Mesenchymal stem cell (in vitro differentiated cells and primary cell): ENCODE data around the gene SYNE2.
"Not testable (repeated sequence)": the region's sequence is repeated elsewhere in the genome, so short reads cannot be mapped to it uniquely, and the experiment has no call there.

Source experiments
- DNase-seq: peaks from one replicate; pipeline ENCODE4 v3.0.0-alpha.2; 2013
- H2AFZ ChIP-seq: one replicate; pipeline ENCODE4 v1.6.1; 2013; ENCODE audit warnings: low read depth, mild to moderate bottlenecking, control low read depth, inconsistent platforms, low read length, moderate library complexity
- H2AK5ac ChIP-seq: 2 replicates; pipeline ENCODE4 v1.6.1; 2013; ENCODE audit warnings: low read length, moderate library complexity, mild to moderate bottlenecking, inconsistent platforms; ENCODE audit not compliant: severe bottlenecking
- H2BK120ac ChIP-seq: one replicate; pipeline ENCODE4 v1.6.1; 2013; ENCODE audit warnings: low read depth, mild to moderate bottlenecking, inconsistent platforms, low read length, moderate library complexity
- H2BK12ac ChIP-seq, 2 experiments: one replicate each; pipeline ENCODE4 v1.6.1; 2013; ENCODE audit warnings: inconsistent platforms in 2 of 2, low read length in 2 of 2, mild to moderate bottlenecking in 2 of 2, moderate library complexity in 2 of 2, control low read depth in 1 of 2
- H2BK15ac ChIP-seq: one replicate; pipeline ENCODE4 v1.6.1; 2013; ENCODE audit warnings: mild to moderate bottlenecking, low read depth, inconsistent platforms; ENCODE audit not compliant: poor library complexity, severe bottlenecking
- H2BK5ac ChIP-seq: 2 replicates; pipeline ENCODE4 v1.6.1; 2013; ENCODE audit warnings: low read depth, mild to moderate bottlenecking, low read length, control low read depth, inconsistent platforms; ENCODE audit not compliant: poor library complexity, severe bottlenecking
- H3K14ac ChIP-seq, 2 experiments: one replicate each; pipeline ENCODE4 v1.6.1; 2013; ENCODE audit warnings: inconsistent platforms in 2 of 2, low read length in 2 of 2, control low read depth in 1 of 2, mild to moderate bottlenecking in 1 of 2, moderate library complexity in 1 of 2
- H3K18ac ChIP-seq, 2 experiments: one replicate each; pipeline ENCODE4 v1.6.1; 2013; ENCODE audit warnings: inconsistent platforms in 2 of 2, low read length in 2 of 2, control low read depth in 1 of 2, low read depth in 1 of 2, mild to moderate bottlenecking in 1 of 2
- H3K23ac ChIP-seq, 2 experiments: one replicate each; pipeline ENCODE4 v1.6.1; 2013; ENCODE audit warnings: inconsistent platforms in 2 of 2, low read length in 2 of 2, mild to moderate bottlenecking in 2 of 2, moderate library complexity in 2 of 2, control low read depth in 1 of 2
- H3K27ac ChIP-seq: 2 replicates; pipeline ENCODE4 v1.5.1; 2013; ENCODE audit warnings: mild to moderate bottlenecking, moderate library complexity, low read length, control low read depth, inconsistent platforms; ENCODE audit not compliant: poor library complexity, severe bottlenecking
- H3K27me3 ChIP-seq, 2 experiments: 2 replicates each; pipeline versions ENCODE4 v1.6.1 to v1.7.0; 2013; ENCODE audit warnings: low read length in 2 of 2, mild to moderate bottlenecking in 2 of 2, moderate library complexity in 2 of 2, control low read depth in 1 of 2, inconsistent platforms in 1 of 2; ENCODE audit not compliant: control insufficient read depth in 1 of 2, insufficient read depth in 1 of 2
- H3K36me3 ChIP-seq, 2 experiments: 2 replicates each; pipeline versions ENCODE4 v1.6.1 to v1.7.0; 2013; ENCODE audit warnings: low read length in 2 of 2, control low read depth in 1 of 2, inconsistent platforms in 1 of 2, low read depth in 1 of 2, mild to moderate bottlenecking in 1 of 2; ENCODE audit not compliant: insufficient read depth in 2 of 2, control insufficient read depth in 1 of 2
- H3K4ac ChIP-seq, 2 experiments: one replicate each; pipeline ENCODE4 v1.6.1; 2013; ENCODE audit warnings: inconsistent platforms in 2 of 2, low read length in 2 of 2, mild to moderate bottlenecking in 2 of 2, moderate library complexity in 2 of 2, control low read depth in 1 of 2, low read depth in 1 of 2
- H3K4me1 ChIP-seq: 2 replicates; pipeline ENCODE4 v1.6.1; 2013; ENCODE audit warnings: low read depth, low read length, control low read depth; ENCODE audit not compliant: control insufficient read depth, insufficient read depth
- H3K4me2 ChIP-seq: 2 replicates; pipeline ENCODE4 v1.6.1; 2013; ENCODE audit warnings: low read length, mild to moderate bottlenecking, inconsistent platforms; ENCODE audit not compliant: poor library complexity, severe bottlenecking
- H3K4me3 ChIP-seq, 2 experiments: 2 replicates each; pipeline versions ENCODE4 v1.5.1 to v1.7.0; 2013; ENCODE audit warnings: low read length in 2 of 2, mild to moderate bottlenecking in 2 of 2, control low read depth in 1 of 2, low read depth in 1 of 2; ENCODE audit not compliant: insufficient read depth in 1 of 2
- H3K79me1 ChIP-seq: replicated peaks from 2 replicates; pipeline ENCODE4 v1.6.1; 2013; ENCODE audit warnings: mild to moderate bottlenecking, control low read depth, low read length, inconsistent platforms; ENCODE audit not compliant: poor library complexity, severe bottlenecking
- H3K9ac ChIP-seq: 2 replicates; pipeline ENCODE4 v1.7.0; 2013; ENCODE audit warnings: mild to moderate bottlenecking, low read length, moderate library complexity
- H3K9me3 ChIP-seq: 2 replicates; pipeline ENCODE4 v1.7.0; 2013; ENCODE audit warnings: mild to moderate bottlenecking, low read length; ENCODE audit not compliant: control insufficient read depth
- H4K8ac ChIP-seq: one replicate; pipeline ENCODE4 v1.6.1; 2013; ENCODE audit warnings: inconsistent platforms, mild to moderate bottlenecking, low read length, moderate library complexity
- H4K91ac ChIP-seq: one replicate; pipeline ENCODE4 v1.6.1; 2013; ENCODE audit warnings: mild to moderate bottlenecking, low read length, inconsistent platforms
- WGBS: methylation state at CpG from one replicate; pipeline ENCODE4 v1.1.7; 2013; ENCODE audit warnings: mixed read lengths; 5-methylcytosine and 5-hydroxymethylcytosine counted together

SYNE2 gene

DNA sequence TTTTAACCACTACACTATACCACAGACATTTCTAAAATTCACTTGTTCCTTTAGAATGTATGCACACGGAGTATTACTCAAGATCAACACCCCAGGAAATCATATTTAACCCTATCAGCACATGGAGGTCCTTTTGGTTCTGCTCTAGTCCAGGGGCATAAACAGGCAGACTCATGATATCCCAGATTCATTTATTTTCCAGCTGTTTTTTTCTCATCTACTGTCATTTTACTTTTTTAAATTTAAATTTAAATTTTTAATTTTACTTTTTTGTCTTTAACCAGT, 17.9 kb downstream of the SYNE2 start:
- not testable (repeated sequence) for H4K8ac ChIP-seq, DNase-seq, H2AFZ ChIP-seq, H3K4me2 ChIP-seq, H3K18ac ChIP-seq, H2BK12ac ChIP-seq, H3K9me3 ChIP-seq, H3K4ac ChIP-seq, H3K4me1 ChIP-seq, H3K27me3 ChIP-seq, H2BK5ac ChIP-seq, H3K4me3 ChIP-seq, H3K14ac ChIP-seq, H3K23ac ChIP-seq, H3K27ac ChIP-seq, H3K36me3 ChIP-seq, H2AK5ac ChIP-seq, H3K9ac ChIP-seq, H2BK120ac ChIP-seq, H2BK15ac ChIP-seq, H4K91ac ChIP-seq
- WGBS: 13% methylated on average over 1 of the region's 1 CpG
- H3K79me1 ChIP-seq: peaks cover 16% of the 10 kb centered on the region

DNA sequence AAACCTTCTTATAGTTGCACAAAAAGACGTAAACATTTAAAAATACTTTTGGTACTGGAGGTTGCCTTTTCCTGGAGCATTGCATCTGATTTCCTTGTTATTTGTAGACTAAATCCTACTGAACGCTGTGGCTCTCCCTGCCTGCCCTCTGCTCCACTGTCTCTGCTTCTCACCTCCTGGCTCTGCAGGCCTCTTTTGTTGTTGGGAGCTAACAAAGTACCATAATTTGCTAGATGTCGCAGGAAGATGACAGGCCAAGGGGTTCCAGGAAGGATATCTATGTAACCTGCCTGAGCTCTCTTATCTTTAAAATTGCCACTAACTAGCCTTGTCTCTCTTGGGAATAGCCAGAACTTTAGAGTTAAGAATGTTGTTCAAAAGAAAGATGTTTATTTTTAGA, 21.4 kb downstream of the SYNE2 start:
- H2BK120ac ChIP-seq: no peak overlapping the region

DNA sequence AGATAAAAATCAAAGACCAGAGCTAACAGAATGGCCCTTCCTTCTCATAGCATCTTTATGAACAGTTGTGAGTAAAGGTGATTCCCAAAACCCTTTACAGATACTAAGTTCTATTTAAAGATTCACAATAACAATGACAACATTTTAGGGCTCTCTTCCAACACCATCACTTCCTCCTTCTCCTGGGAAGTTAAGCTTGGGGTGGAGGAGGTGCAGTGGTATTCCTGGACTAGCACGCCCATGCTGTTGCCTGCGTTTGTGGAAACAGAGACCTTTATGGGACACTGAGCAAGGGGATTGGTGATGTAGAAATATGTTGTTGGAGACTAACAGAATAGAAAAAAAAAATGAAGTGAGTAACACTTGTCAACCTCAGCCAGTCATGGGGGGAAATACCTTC, 22.5 kb downstream of the SYNE2 start:
- Histone ChIP-seq H3K9ac (no peak overlapping the region), H2AK5ac (no peak overlapping the region), H3K18ac (no peak overlapping the region), H3K27ac (no peak overlapping the region), H2BK5ac (no peak overlapping the region), H3K23ac (no peak overlapping the region), H3K27me3 (no peaks in the 10 kb centered on the region), H4K91ac (no peak overlapping the region), H3K9me3 (no peaks in the 10 kb centered on the region), H3K36me3 (no peaks in the 10 kb centered on the region), H3K4ac (no peak overlapping the region), H2BK15ac (no peak overlapping the region), H3K14ac (no peak overlapping the region), H3K79me1 (peaks cover 19% of the 10 kb centered on the region), H3K4me1 (peaks cover 6% of the 10 kb centered on the region), H3K4me2 (peak overlapping the region; percentile 3), H2BK120ac (no peak overlapping the region), H2BK12ac (no peak overlapping the region), H4K8ac (no peak overlapping the region), H3K4me3 (no peak overlapping the region), H2AFZ (no peak overlapping the region)
- DNase-seq: peak; percentile 69
- 100% methylated on average over 2 of the region's 2 CpGs for WGBS

More for the DNA sequence above, 21.4 kb downstream of the SYNE2 start:
- no peak overlapping the region for H4K8ac ChIP-seq
- H3K18ac ChIP-seq: no peak overlapping the region
- no peak overlapping the region for H2AK5ac ChIP-seq
- H3K4me1 ChIP-seq: peaks cover 6% of the 10 kb centered on the region
- H3K14ac ChIP-seq: peak overlapping the region in 1 of 2 experiments; percentile 18
- no peak overlapping the region for H2AFZ ChIP-seq
- H3K79me1 ChIP-seq: peaks cover 16% of the 10 kb centered on the region
- H3K36me3 ChIP-seq: no peaks in the 10 kb centered on the region
- H3K27ac ChIP-seq: no peak overlapping the region
- no peak overlapping the region for H3K9ac ChIP-seq
- H2BK12ac ChIP-seq: peak overlapping the region in 1 of 2 experiments; percentile 19
- H3K27me3 ChIP-seq: no peaks in the 10 kb centered on the region
- no peak overlapping the region for H3K4me3 ChIP-seq
- H2BK15ac ChIP-seq: no peak overlapping the region
- no peak overlapping the region for H3K23ac ChIP-seq
- no peak overlapping the region for H3K4me2 ChIP-seq
- H4K91ac ChIP-seq: no peak overlapping the region
- no peak overlapping the region for H2BK5ac ChIP-seq
- H3K9me3 ChIP-seq: no peaks in the 10 kb centered on the region
- DNase-seq: no peak
- H3K4ac ChIP-seq: no peak overlapping the region
- WGBS: 57% methylated on average over 3 of the region's 3 CpGs

DNA sequence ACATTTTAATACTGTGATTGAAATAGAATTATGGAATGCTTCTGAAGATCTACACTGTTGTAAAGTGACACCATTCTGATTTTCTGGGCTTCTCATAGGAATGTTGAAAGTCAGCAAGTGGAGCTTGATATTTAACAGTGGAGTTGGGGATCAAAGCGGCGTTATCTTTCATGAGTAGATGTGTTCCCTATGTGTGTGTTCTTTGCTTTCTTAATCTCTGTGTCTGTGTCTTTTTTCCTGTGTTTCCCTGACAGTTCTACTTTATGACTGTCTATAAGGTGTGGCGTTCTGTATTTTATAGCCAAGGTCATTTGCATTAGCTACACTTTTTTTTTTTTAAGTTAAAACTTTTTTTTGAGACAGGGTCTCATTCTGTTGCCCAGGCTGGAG, 24.7 kb downstream of the SYNE2 start:
- H2AFZ ChIP-seq: no peak overlapping the region
- DNase-seq: no peak
- no peak overlapping the region for H3K23ac ChIP-seq
- no peak overlapping the region for H3K4ac ChIP-seq
- no peak overlapping the region for H2BK5ac ChIP-seq
- no peak overlapping the region for H2BK120ac ChIP-seq
- H3K18ac ChIP-seq: no peak overlapping the region
- 100% methylated on average over 2 of the region's 3 CpGs for WGBS
- H4K91ac ChIP-seq: no peak overlapping the region
- no peak overlapping the region for H2AK5ac ChIP-seq
- no peak overlapping the region for H3K27ac ChIP-seq
- no peak overlapping the region for H3K4me2 ChIP-seq
- no peak overlapping the region for H2BK15ac ChIP-seq
- no peaks in the 10 kb centered on the region for H3K36me3 ChIP-seq
- H3K79me1 ChIP-seq: peaks cover 23% of the 10 kb centered on the region
- no peaks in the 10 kb centered on the region for H3K27me3 ChIP-seq
- H3K9ac ChIP-seq: no peak overlapping the region
- H3K4me1 ChIP-seq: peaks cover 6% of the 10 kb centered on the region
- no peak overlapping the region for H2BK12ac ChIP-seq
- no peak overlapping the region for H3K4me3 ChIP-seq
- no peaks in the 10 kb centered on the region for H3K9me3 ChIP-seq
- no peak overlapping the region for H3K14ac ChIP-seq
- H4K8ac ChIP-seq: no peak overlapping the region
